H1 (cell line): Measurements from ENCODE around the gene COL20A1. TPM values are rescaled to one million over a fixed set of nuclear protein-coding genes. Genes with fewer than 3 reads are reported as not detected.
A peak's percentile ranks its signal among the peaks of the same experiment; 100 is the strongest.

ENCODE experiments used
- CTCF ChIA-PET: fragments of 300-600 bp; sonication (Branson Sonifier 250); formaldehyde crosslinking; loops from one replicate; lab custom pipeline; 2021; ENCODE audit not compliant: partially characterized antibody; lab: Charles Lee
- POLR2A ChIA-PET: fragments of 300-600 bp; sonication (Branson Sonifier 250); formaldehyde crosslinking; loops from one replicate; lab custom pipeline; 2021; ENCODE audit warnings: inconsistent platforms; ENCODE audit not compliant: partially characterized antibody; lab: Charles Lee
- DNase-seq, 2 experiments: peaks; one replicate each; pipeline versions ENCODE4 v3.0.0 to v3.0.0-alpha.2; 2010 to 2022; ENCODE audit warnings: low spot score in 2 of 2, low read depth in 1 of 2, mixed read lengths in 1 of 2
- FAIRE-seq: peaks from 2 replicates; lab custom pipeline; 2011; peaks lifted over from hg19 to GRCh38; lab: Jason Lieb, UNC
- H2AFZ ChIP-seq: 2 replicates; pipeline ENCODE4 v1.8.1; 2012; ENCODE audit warnings: low read length, inconsistent platforms
- H2AK5ac ChIP-seq: 2 replicates; pipeline ENCODE4 v1.6.1; 2013; ENCODE audit warnings: low read depth, low read length
- H2BK120ac ChIP-seq: replicated peaks from 2 replicates; pipeline ENCODE3; 2013; ENCODE audit warnings: low read depth, low read length, inconsistent platforms
- H2BK12ac ChIP-seq: 2 replicates; pipeline ENCODE4 v1.6.1; 2013; ENCODE audit warnings: low read depth, low read length
- H2BK15ac ChIP-seq: 2 replicates; pipeline ENCODE4 v1.6.1; 2013; ENCODE audit warnings: low read length
- H2BK20ac ChIP-seq: 2 replicates; pipeline ENCODE4 v1.6.1; 2013; ENCODE audit warnings: low read length
- H2BK5ac ChIP-seq: 2 replicates; pipeline ENCODE4 v1.6.1; 2013; ENCODE audit warnings: low read depth, low read length
- H3K14ac ChIP-seq: 2 replicates; pipeline ENCODE4 v1.6.1; 2013; ENCODE audit warnings: inconsistent platforms; ENCODE audit not compliant: insufficient read length
- H3K18ac ChIP-seq: 2 replicates; pipeline ENCODE4 v1.6.1; 2013; ENCODE audit warnings: low read length; ENCODE audit errors: extremely low read depth
- H3K23ac ChIP-seq: 2 replicates; pipeline ENCODE4 v1.6.1; 2013; ENCODE audit warnings: inconsistent platforms; ENCODE audit not compliant: insufficient read length
- H3K23me2 ChIP-seq: 2 replicates; pipeline ENCODE4 v1.6.1; 2013; ENCODE audit warnings: low read depth, low read length
- H3K27ac ChIP-seq: 2 replicates; pipeline ENCODE4 v1.6.1; 2011; ENCODE audit warnings: low read depth, low read length, inconsistent platforms
- H3K27me3 ChIP-seq, 4 experiments: replicated peaks in 1 of 4; 1 replicate in 1 of 4; 2 replicates in 3 of 4; pipeline versions ENCODE4 v1.6.1 to v1.8.1; 2011 to 2013; ENCODE audit warnings: low read length in 3 of 4, mild to moderate bottlenecking in 3 of 4, inconsistent platforms in 2 of 4, mixed read lengths in 2 of 4, moderate library complexity in 1 of 4; ENCODE audit not compliant: control insufficient read depth in 3 of 4, insufficient read depth in 3 of 4; ENCODE audit errors: extremely low read depth in 1 of 4
- H3K36me3 ChIP-seq, 4 experiments: 2 replicates each; pipeline versions ENCODE4 v1.6.1 to v1.8.1; 2011 to 2013; ENCODE audit warnings: mild to moderate bottlenecking in 4 of 4, low read length in 3 of 4, moderate library complexity in 2 of 4, control low read depth in 1 of 4, inconsistent platforms in 1 of 4; ENCODE audit not compliant: insufficient read depth in 4 of 4, control insufficient read depth in 2 of 4
- H3K4ac ChIP-seq: replicated peaks from 2 replicates; pipeline ENCODE3; 2013; ENCODE audit warnings: low read length, low read depth, mixed read lengths, inconsistent platforms; ENCODE audit not compliant: insufficient read length
- H3K4me1 ChIP-seq, 4 experiments: replicated peaks in 1 of 4; 1 replicate in 1 of 4; 2 replicates in 3 of 4; pipeline versions ENCODE4 v1.6.1 to v1.8.1; 2011 to 2013; ENCODE audit warnings: low read length in 3 of 4, inconsistent platforms in 2 of 4, mixed read lengths in 1 of 4; ENCODE audit not compliant: insufficient read depth in 4 of 4, control insufficient read depth in 3 of 4
- H3K4me2 ChIP-seq, 2 experiments: 2 replicates each; pipeline versions ENCODE4 v1.6.1 to v1.8.1; 2011 to 2013; ENCODE audit warnings: low read depth in 2 of 2, low read length in 2 of 2, control low read depth in 1 of 2, inconsistent platforms in 1 of 2, mild to moderate bottlenecking in 1 of 2; ENCODE audit not compliant: insufficient read depth in 1 of 2
- H3K4me3 ChIP-seq, 4 experiments: fragments of 200-600, 300-600 bp in 1 of 4; sonication (generic), shearing (Covaris generic), sonication (Bioruptor Twin) in 1 of 4; 2 replicates each; pipeline versions ENCODE4 v1.5.1 to v1.8.1; 2011 to 2016; ENCODE audit warnings: low read length in 4 of 4, low read depth in 3 of 4, control low read depth in 2 of 4, inconsistent platforms in 2 of 4, mild to moderate bottlenecking in 2 of 4, mixed read lengths in 1 of 4, moderate library complexity in 1 of 4; ENCODE audit not compliant: insufficient read depth in 2 of 4; ENCODE audit errors: extremely low read depth in 1 of 4
- H3K56ac ChIP-seq: replicated peaks from 2 replicates; pipeline ENCODE3; 2013; ENCODE audit warnings: low read depth, mild to moderate bottlenecking, mixed read lengths, low read length, inconsistent platforms; ENCODE audit not compliant: insufficient read length
- H3K79me1 ChIP-seq: 2 replicates; pipeline ENCODE4 v1.6.1; 2013; ENCODE audit warnings: low read depth, low read length, control low read depth
- H3K79me2 ChIP-seq, 2 experiments: 2 replicates each; pipeline versions ENCODE4 v1.6.1 to v1.8.1; 2012 to 2013; ENCODE audit warnings: low read length in 2 of 2, mild to moderate bottlenecking in 2 of 2, inconsistent platforms in 1 of 2; ENCODE audit not compliant: insufficient read depth in 2 of 2, control insufficient read depth in 1 of 2
- H3K9ac ChIP-seq, 4 experiments: replicated peaks in 1 of 4; 1 replicate in 1 of 4; 2 replicates in 3 of 4; pipeline versions ENCODE4 v1.6.1 to v1.8.1; 2011 to 2013; ENCODE audit warnings: low read depth in 3 of 4, low read length in 3 of 4, control low read depth in 2 of 4, mild to moderate bottlenecking in 2 of 4, moderate library complexity in 2 of 4, inconsistent platforms in 1 of 4; ENCODE audit errors: extremely low read depth in 1 of 4
- H3K9me3 ChIP-seq, 2 experiments: 2 replicates each; pipeline versions ENCODE4 v1.6.1 to v1.8.1; 2012 to 2013; ENCODE audit warnings: mild to moderate bottlenecking in 2 of 2, moderate library complexity in 2 of 2, control low read depth in 1 of 2, inconsistent platforms in 1 of 2, low read depth in 1 of 2, low read length in 1 of 2, mixed read lengths in 1 of 2; ENCODE audit not compliant: insufficient read depth in 2 of 2
- H4K20me1 ChIP-seq, 2 experiments: replicated peaks in 1 of 2; 2 replicates each; pipeline versions ENCODE3 to v1.8.1; 2011 to 2013; ENCODE audit warnings: inconsistent platforms in 2 of 2, low read length in 2 of 2, mild to moderate bottlenecking in 1 of 2; ENCODE audit not compliant: insufficient read depth in 2 of 2, control insufficient read depth in 1 of 2
- H4K5ac ChIP-seq: 2 replicates; pipeline ENCODE4 v1.6.1; 2013; ENCODE audit warnings: low read length, low read depth, mixed read lengths, inconsistent platforms; ENCODE audit not compliant: insufficient read length
- H4K8ac ChIP-seq: 2 replicates; pipeline ENCODE4 v1.8.0; 2013; ENCODE audit warnings: mild to moderate bottlenecking, moderate library complexity, low read length, inconsistent platforms; ENCODE audit not compliant: insufficient read depth; ENCODE audit errors: extremely low read depth
- H4K91ac ChIP-seq: replicated peaks from 2 replicates; pipeline ENCODE3; 2013; ENCODE audit warnings: low read length, mixed read lengths, inconsistent platforms; ENCODE audit not compliant: insufficient read length
- EZH2 ChIP-seq: fragments of 200-600 bp; sonication (generic); IDR thresholded peaks from 2 replicates; pipeline ENCODE4 v1.7.1; 2012; ENCODE audit warnings: low read depth, mild to moderate bottlenecking, moderate library complexity, low read length, inconsistent platforms; ENCODE audit not compliant: severe bottlenecking
- TCF12 ChIP-seq: IDR thresholded peaks from 2 replicates; pipeline ENCODE4 v1.6.1; 2011; ENCODE audit warnings: low read depth, mild to moderate bottlenecking, low read length
- WGBS, 2 experiments: shearing (Covaris generic) in 1 of 2; methylation state at CpG; one replicate each; pipeline versions ENCODE4 v1.1.6 to v1.1.7; 2013 to 2015; ENCODE audit warnings: low lambda C conversion rate in 2 of 2, mixed read lengths in 2 of 2, inconsistent platforms in 1 of 2, low coverage in 1 of 2, missing lambda C conversion rate in 1 of 2; ENCODE audit not compliant: insufficient replicate concordance in 2 of 2, insufficient coverage in 1 of 2, insufficient read length in 1 of 2; ENCODE audit errors: extremely low coverage in 1 of 2, missing lambda C conversion rate in 1 of 2; 5-methylcytosine and 5-hydroxymethylcytosine counted together
- polyA plus RNA-seq, 7 experiments: library from polyadenylated mRNA; depleted of rRNA in 3 of 7; stranded (reverse) in 5 of 7; unstranded in 2 of 7; fragments of >200 nt in 5 of 7; fragments of 200-250 nt in 2 of 7; gene quantifications; 1 replicate in 5 of 7; 2 replicates in 1 of 7; 4 replicates in 1 of 7; pipeline versions ENCODE4 v1.2.1 to v1.2.3, GENCODE V29; 2011 to 2013; ENCODE audit warnings: missing spikeins in 2 of 7, mixed read lengths in 2 of 7
- total RNA-seq: library from RNA; stranded (reverse); fragmentation: NEBNext Ultra II Directional; extraction: Animal tissue kit (Norgen Biotek cat#: 25700); gene quantifications from 2 replicates; pipeline ENCODE4 v1.2.1, GENCODE V29; 2021

The COL20A1 gene
- total and polyA plus RNA-seq, 2 of the 8 experiments (the other 6 are each of a cell fraction or from before 2014, with no cell fraction given) = 0.19 to 0.21 TPM

DNA sequence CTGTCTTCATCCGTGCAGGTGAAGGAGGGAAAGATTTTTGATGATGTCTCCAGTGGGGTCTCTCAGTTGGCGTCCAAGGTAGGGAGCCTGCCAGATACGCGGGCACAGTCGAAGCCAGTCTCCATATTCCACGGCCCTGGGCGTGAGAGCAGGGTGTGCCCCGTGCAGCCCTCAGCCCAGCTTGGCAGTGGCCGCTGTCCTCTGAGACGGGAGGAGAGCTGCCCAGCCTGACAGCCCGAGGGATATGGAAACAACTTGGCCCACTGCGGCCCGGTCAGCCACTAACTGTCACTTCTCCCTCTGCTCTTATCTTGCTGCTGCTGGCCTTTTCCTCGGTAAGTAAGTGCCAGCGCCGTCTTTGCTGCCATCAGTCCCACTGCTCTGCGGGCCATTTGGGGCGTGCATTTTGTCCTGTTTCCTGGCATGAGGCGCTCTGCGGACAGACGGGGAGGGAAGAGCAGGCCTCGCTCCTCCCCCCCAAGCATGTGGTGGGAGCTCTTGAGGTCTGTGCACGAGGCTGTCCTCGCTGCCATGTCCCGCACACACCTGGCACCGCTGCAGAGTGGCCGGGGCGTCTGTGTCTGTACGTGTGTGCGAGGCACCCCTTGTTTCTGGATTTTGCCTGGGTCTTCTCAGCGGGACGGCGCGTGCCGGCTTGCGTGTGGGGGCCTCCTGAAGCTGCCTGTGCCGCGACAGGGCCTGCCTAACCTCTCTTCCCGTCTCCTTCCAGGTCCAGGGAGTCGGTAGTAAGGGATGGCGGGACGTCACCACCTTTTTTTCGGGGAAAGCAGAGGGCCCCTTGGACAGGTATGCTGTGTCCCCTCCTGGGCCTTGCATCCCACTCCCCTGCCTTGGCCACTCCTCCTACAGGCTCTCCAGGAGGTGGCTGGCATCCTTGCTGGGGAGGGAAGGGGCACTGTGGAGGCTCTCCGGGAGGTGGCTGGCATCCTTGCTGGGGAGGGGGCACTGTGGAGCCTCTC lies 7.1 kb upstream of the COL20A1 start:
- ChIA-PET CTCF (interaction anchor here (1.5 to 9.6 kb wide), 3 partner anchors 9 to 61 kb away, joined by 6 to 82 read pairs (median 8); no protein-coding TSS in a partner anchor), POLR2A (interaction anchor here (0.7 to 1.6 kb wide), 5 partner anchors 14 to 92 kb away, joined by 3 to 4 read pairs (median 3); no protein-coding TSS in a partner anchor)
- H3K79me1 ChIP-seq = no peaks in the 10 kb centered on the region
- no peak overlapping the region for H2BK5ac ChIP-seq
- H2BK20ac ChIP-seq = no peak overlapping the region
- no peak overlapping the region for H3K4me2 ChIP-seq
- no peaks in the 10 kb centered on the region for H3K23me2 ChIP-seq
- no peak overlapping the region for H3K23ac ChIP-seq
- H4K5ac ChIP-seq = no peak overlapping the region
- no peaks in the 10 kb centered on the region for H3K79me2 ChIP-seq
- peaks cover 0 to 41% (median 12%) of the 10 kb centered on the region in 4 experiments; a peak in 5 of 8 replicates for H3K36me3 ChIP-seq
- FAIRE-seq (no peak), DNase-seq (no peak)
- TF ChIP-seq EZH2 (no peak), TCF12 (no peak)
- H3K4me3 ChIP-seq = no peak overlapping the region
- H3K56ac ChIP-seq = no peak overlapping the region
- H2BK12ac ChIP-seq = no peak overlapping the region
- no peak overlapping the region for H3K14ac ChIP-seq
- H3K9me3 ChIP-seq = no peaks in the 10 kb centered on the region
- H2BK120ac ChIP-seq = no peak overlapping the region
- no peak overlapping the region for H2AK5ac ChIP-seq
- no peak overlapping the region for H3K27ac ChIP-seq
- H3K4ac ChIP-seq = no peak overlapping the region
- H4K91ac ChIP-seq = no peak overlapping the region
- peaks cover 0 to 7% (median 4%) of the 10 kb centered on the region in 4 experiments; a peak in 4 of 7 replicates for H3K4me1 ChIP-seq
- no peak overlapping the region for H2AFZ ChIP-seq
- no peak overlapping the region for H3K18ac ChIP-seq
- peak overlapping the region; percentile 51; the same call in 1 of the 2 replicates for H4K8ac ChIP-seq
- WGBS, 2 experiments = 96% methylated on average over 43 of the region's 44 CpGs; no CpG with 5 or more reads in 1 of the 2 experiments
- peaks cover 3 to 15% of the 10 kb centered on the region in 2 experiments for H4K20me1 ChIP-seq
- H2BK15ac ChIP-seq = no peak overlapping the region
- H3K9ac ChIP-seq = no peak overlapping the region
- no peaks in the 10 kb centered on the region for H3K27me3 ChIP-seq
